Adrenal gland (tissue), 12 donors: ENCODE results near the gene MGAT4D. TPM values are rescaled to one million over a fixed set of nuclear protein-coding genes. Genes with fewer than 3 reads are reported as not detected.

Source experiments
- DNase-seq, 7 donors: peaks; one replicate each; pipeline ENCODE4 v3.0.0-alpha.2; 2019 to 2020
- H3K27ac ChIP-seq, 5 donors: fragments of 200-600 bp; sonication (generic) in 4 of 5; 1 replicate in 3 of 5; 2 replicates in 2 of 5; pipeline versions ENCODE4 v1.5.1 to v1.8.0; 2016 to 2020; ENCODE audit warnings: mild to moderate bottlenecking in 1 of 5
- H3K27me3 ChIP-seq: fragments of 200-600 bp; 2 replicates; pipeline ENCODE4 v1.8.0; 2021
- H3K36me3 ChIP-seq, 2 donors: fragments of 200-600 bp; replicated peaks in 1 of 2; 1 replicate in 1 of 2; 2 replicates in 1 of 2; pipeline versions ENCODE4 v1.5.1 to v1.8.0; 2018 to 2022
- H3K4me1 ChIP-seq, 2 donors: fragments of 200-600 bp; replicated peaks in 1 of 2; 1 replicate in 1 of 2; 2 replicates in 1 of 2; pipeline versions ENCODE4 v1.5.1 to v1.8.0; 2018 to 2021
- H3K4me3 ChIP-seq, 4 donors: fragments of 200-600 bp; sonication (generic) in 3 of 4; one replicate each; pipeline ENCODE4 v1.5.1; 2016 to 2018
- H3K9me3 ChIP-seq, 3 donors: fragments of 200-600 bp; sonication (generic) in 1 of 3; replicated peaks in 1 of 3; 1 replicate in 2 of 3; 2 replicates in 1 of 3; pipeline versions ENCODE4 v1.5.1 to v1.8.0; 2016 to 2021
- POLR2A ChIP-seq, 2 donors: fragments of 450-650 bp; IDR thresholded peaks; one replicate each; pipeline ENCODE4 v1.6.1; 2017; ENCODE audit warnings: antibody characterized with exemption in 2 of 2, mild to moderate bottlenecking in 2 of 2, moderate library complexity in 1 of 2
- WGBS, 4 donors: extraction: QIAGEN DNeasy Blood & Tissue Kit in 2 of 4; methylation state at CpG; one replicate each; pipeline versions ENCODE4 v1.1.5 to v1.1.7; 2013 to 2017; 5-methylcytosine and 5-hydroxymethylcytosine counted together
- intact Hi-C, 2 donors: fragments of 100-400 bp; cut with DNase I; formaldehyde crosslinking; loops; one replicate each; pipeline versions ENCODE4 v1.14.1 to v1.15.0; 2022 to 2023
- polyA plus RNA-seq, 3 donors: library from polyadenylated mRNA; stranded (reverse); fragments of 200-250 nt in 2 of 3; fragments of 350-450 nt in 1 of 3; fragmentation: Illumina TruSeq in 1 of 3; extraction: RNeasy Lipid Tissue Mini Kit (QIAGEN cat#74804) in 1 of 3; gene quantifications; one replicate each; pipeline ENCODE4 v1.2.3, GENCODE V29; 2013 to 2014
- total RNA-seq, 9 donors: library from RNA; depleted of rRNA in 4 of 9; stranded (reverse); fragments of >200 nt in 4 of 9; fragments of 120-200 nt in 1 of 9; fragmentation: NEBNext Ultra II Directional in 1 of 9; extraction: Animal tissue kit (Norgen Biotek cat#: 25700) in 1 of 9; gene quantifications; one replicate each; pipeline versions ENCODE4 v1.1.0 to v1.2.4, GENCODE V29; 2013 to 2023
- TF ChIP-seq, protein P1 (sequence below), 6 experiments: fragments of 450-650 bp in 4 of 6; fragments of 200-600 bp in 2 of 6; sonication (generic) in 1 of 6; IDR thresholded peaks; 1 replicate in 5 of 6; 2 replicates in 1 of 6; pipeline versions ENCODE4 v1.5.1 to v1.8.0; 2016 to 2021; ENCODE audit warnings: antibody characterized with exemption in 6 of 6, mild to moderate bottlenecking in 2 of 6, moderate library complexity in 1 of 6
- donor health status: healthy with polysubstance abuse.
- donor health status: Bipolar disorder and iron deficiency.
- donor health status: DM: yes; HTN: yes; CAD: no.
- donor health status: DM: no; HTN: no; CAD: no.
- donor health status: DM: no; HTN: no; CAD: no.
- donor health status: DM: yes; HTN: yes; CAD: no.

MGAT4D gene
- total and polyA plus RNA-seq, 12 donors: not detected

DNA sequence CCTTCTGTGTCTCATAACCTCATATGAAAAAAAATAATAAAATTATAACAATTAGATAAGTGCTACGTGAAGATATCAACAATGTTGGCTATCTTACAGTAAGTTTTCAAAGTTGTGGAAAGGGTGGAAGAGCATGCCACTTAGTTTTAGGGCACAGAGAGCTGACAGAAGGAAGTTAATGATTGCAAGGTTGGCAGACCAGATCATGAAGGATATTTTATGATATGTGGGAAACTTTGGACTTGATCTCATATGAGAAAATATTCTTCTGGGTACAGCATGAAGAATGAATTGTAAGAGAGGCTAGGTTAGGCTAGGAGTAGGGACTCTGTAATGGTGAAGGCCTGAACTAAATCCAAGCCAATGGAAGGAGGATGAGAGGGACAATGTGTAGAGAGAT lies 34.5 kb downstream of the MGAT4D start:
- TF ChIP-seq, protein P1, sequence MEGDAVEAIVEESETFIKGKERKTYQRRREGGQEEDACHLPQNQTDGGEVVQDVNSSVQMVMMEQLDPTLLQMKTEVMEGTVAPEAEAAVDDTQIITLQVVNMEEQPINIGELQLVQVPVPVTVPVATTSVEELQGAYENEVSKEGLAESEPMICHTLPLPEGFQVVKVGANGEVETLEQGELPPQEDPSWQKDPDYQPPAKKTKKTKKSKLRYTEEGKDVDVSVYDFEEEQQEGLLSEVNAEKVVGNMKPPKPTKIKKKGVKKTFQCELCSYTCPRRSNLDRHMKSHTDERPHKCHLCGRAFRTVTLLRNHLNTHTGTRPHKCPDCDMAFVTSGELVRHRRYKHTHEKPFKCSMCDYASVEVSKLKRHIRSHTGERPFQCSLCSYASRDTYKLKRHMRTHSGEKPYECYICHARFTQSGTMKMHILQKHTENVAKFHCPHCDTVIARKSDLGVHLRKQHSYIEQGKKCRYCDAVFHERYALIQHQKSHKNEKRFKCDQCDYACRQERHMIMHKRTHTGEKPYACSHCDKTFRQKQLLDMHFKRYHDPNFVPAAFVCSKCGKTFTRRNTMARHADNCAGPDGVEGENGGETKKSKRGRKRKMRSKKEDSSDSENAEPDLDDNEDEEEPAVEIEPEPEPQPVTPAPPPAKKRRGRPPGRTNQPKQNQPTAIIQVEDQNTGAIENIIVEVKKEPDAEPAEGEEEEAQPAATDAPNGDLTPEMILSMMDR (IDR thresholded peaks at IDR 0.05): no peak
- no peak for TF ChIP-seq POLR2A (IDR thresholded peaks at IDR 0.05)
- intact Hi-C loops: no loop called here
- Histone ChIP-seq H3K27ac (no peak overlapping the region), H3K4me3 (no peak overlapping the region), H3K9me3 (no peaks in the 10 kb centered on the region), H3K27me3 (no peaks in the 10 kb centered on the region), H3K4me1 (no peaks in the 10 kb centered on the region), H3K36me3 (no peaks in the 10 kb centered on the region)
- 42 to 51% (median 44%) methylated on average over 1 of the region's 1 CpG for WGBS, 4 donors
- DNase-seq: no peak

DNA sequence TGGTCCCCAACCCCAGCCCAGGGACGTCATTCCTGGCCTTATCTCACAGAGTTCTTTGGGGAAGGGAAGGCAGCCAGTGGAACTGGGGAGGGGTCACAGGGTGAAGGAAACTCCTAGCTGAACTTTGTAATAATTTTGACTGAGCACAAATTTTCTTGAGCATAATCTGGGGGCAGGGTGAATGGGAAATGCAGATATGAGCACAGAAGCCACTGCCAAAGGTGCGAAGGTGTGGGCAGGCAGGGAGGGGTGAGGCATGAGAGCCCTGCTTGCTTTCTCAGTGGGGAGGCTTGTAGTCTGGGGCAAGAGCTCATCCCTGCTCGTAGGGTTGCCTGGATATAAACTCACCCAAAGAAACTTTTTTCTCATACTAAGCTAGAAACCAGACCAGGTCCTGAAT lies 34.9 kb downstream of the MGAT4D start:
- no peaks in the 10 kb centered on the region for H3K4me1 ChIP-seq
- TF ChIP-seq, protein P1 (IDR thresholded peaks at IDR 0.05): no peak
- no peak for TF ChIP-seq POLR2A (IDR thresholded peaks at IDR 0.05)
- H3K27me3 ChIP-seq: no peaks in the 10 kb centered on the region
- no peak overlapping the region for H3K4me3 ChIP-seq
- no peaks in the 10 kb centered on the region for H3K36me3 ChIP-seq
- intact Hi-C loops: no loop called here
- no peak overlapping the region for H3K27ac ChIP-seq
- no peak for DNase-seq
- 57 to 67% (median 64%) methylated on average over 3 of the region's 3 CpGs for WGBS, 4 donors
- no peaks in the 10 kb centered on the region for H3K9me3 ChIP-seq

DNA sequence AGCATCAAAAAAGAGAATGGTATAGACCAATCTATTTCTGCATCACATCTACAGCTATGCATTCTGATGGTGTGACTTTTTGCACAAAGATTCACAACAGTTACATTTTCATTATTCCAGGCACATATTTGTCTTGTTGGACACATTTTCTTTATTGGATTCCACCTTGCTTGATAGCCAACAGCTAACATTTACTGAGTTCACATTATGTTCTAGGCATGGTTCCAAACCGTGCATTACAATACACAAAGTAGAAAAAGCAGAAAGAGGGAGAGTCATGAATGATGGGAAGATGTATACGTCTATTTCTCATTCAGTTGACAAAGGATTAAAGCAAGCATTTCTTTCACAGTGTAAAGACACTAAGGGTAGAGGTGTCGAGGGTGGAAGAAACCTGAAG lies 47.7 kb downstream of the MGAT4D start:
- H3K36me3 ChIP-seq: no peaks in the 10 kb centered on the region
- H3K4me1 ChIP-seq: no peaks in the 10 kb centered on the region
- no peaks in the 10 kb centered on the region for H3K9me3 ChIP-seq
- no peak for TF ChIP-seq POLR2A (IDR thresholded peaks at IDR 0.05)
- TF ChIP-seq, protein P1 (IDR thresholded peaks at IDR 0.05): no peak
- DNase-seq: no peak
- 66 to 69% (median 67%) methylated on average over 3 of the region's 3 CpGs for WGBS, 4 donors
- H3K27me3 ChIP-seq: peaks cover 3% of the 10 kb centered on the region
- intact Hi-C loops: no loop called here
- no peak overlapping the region for H3K27ac ChIP-seq
- H3K4me3 ChIP-seq: no peak overlapping the region

DNA sequence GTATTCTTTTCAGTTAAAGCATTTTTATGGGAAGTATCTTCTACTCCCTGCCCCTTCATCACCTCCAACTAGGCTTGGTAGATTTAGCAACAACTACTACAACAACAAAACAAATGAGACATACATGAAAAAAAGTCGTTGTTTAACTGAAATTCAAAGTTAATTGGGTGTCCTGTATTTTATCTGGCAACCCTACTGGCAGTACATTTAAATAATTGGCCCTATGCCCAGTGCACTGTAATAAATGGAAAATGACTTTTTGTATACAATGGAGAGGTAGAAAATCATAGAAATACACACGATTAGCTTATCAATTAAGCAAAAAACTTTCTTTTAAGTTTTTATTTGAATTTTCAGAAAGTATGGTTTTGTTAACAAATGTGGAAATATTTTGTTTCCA lies 49.3 kb downstream of the MGAT4D start:
- no peak overlapping the region for H3K27ac ChIP-seq
- H3K27me3 ChIP-seq: no peaks in the 10 kb centered on the region
- intact Hi-C loops: no loop called here
- H3K4me1 ChIP-seq: no peaks in the 10 kb centered on the region
- WGBS, 4 donors: 43 to 59% (median 47%) methylated on average over 2 of the region's 2 CpGs
- H3K9me3 ChIP-seq: no peaks in the 10 kb centered on the region
- no peak overlapping the region for H3K4me3 ChIP-seq
- TF ChIP-seq POLR2A (IDR thresholded peaks at IDR 0.05): no peak
- TF ChIP-seq, protein P1 (IDR thresholded peaks at IDR 0.05): no peak
- DNase-seq: no peak
- H3K36me3 ChIP-seq: no peaks in the 10 kb centered on the region
